DOHH2 (cell line): Measurements from ENCODE around the gene CNN2.

Source experiments
- H3F3A ChIP-seq: fragments of 200-600 bp; sonication (generic), shearing (Covaris generic); 2 replicates; pipeline ENCODE4 v1.6.0; 2016; ENCODE audit warnings: antibody characterized with exemption, mild to moderate bottlenecking; ENCODE audit not compliant: control insufficient read depth, insufficient read depth
- H3K27ac ChIP-seq: fragments of 200-600 bp; sonication (generic); 2 replicates; pipeline ENCODE4 v1.5.1; 2014; ENCODE audit warnings: low read depth, mild to moderate bottlenecking, low read length, moderate library complexity
- H3K27me3 ChIP-seq: fragments of 200-600 bp; sonication (generic); 2 replicates; pipeline ENCODE4 v1.6.1; 2014; ENCODE audit warnings: mild to moderate bottlenecking, low read length, mixed read lengths; ENCODE audit not compliant: control insufficient read depth
- H3K36me3 ChIP-seq: fragments of 200-600 bp; sonication (generic); 2 replicates; pipeline ENCODE4 v1.6.1; 2014; ENCODE audit warnings: mild to moderate bottlenecking, low read length, moderate library complexity, mixed read lengths; ENCODE audit not compliant: control insufficient read depth
- H3K4me1 ChIP-seq: fragments of 200-600 bp; sonication (generic); 2 replicates; pipeline ENCODE4 v1.6.1; 2014; ENCODE audit warnings: mild to moderate bottlenecking, low read length, mixed read lengths; ENCODE audit not compliant: control insufficient read depth
- H3K4me2 ChIP-seq: fragments of 200-600 bp; sonication (generic); 2 replicates; pipeline ENCODE4 v1.6.0; 2014; ENCODE audit warnings: mild to moderate bottlenecking, low read length, moderate library complexity
- H3K4me3 ChIP-seq: fragments of 200-600 bp; sonication (generic); 2 replicates; pipeline ENCODE4 v1.5.1; 2014; ENCODE audit warnings: mild to moderate bottlenecking, low read length, mixed read lengths
- H3K79me2 ChIP-seq: fragments of 200-600 bp; sonication (generic); 2 replicates; pipeline ENCODE4 v1.6.1; 2014; ENCODE audit warnings: mild to moderate bottlenecking, low read length, mixed read lengths; ENCODE audit not compliant: control insufficient read depth
- H3K9me2 ChIP-seq: fragments of 200-600 bp; sonication (generic); replicated peaks from 2 replicates; pipeline ENCODE4 v1.6.1; 2014; ENCODE audit warnings: mild to moderate bottlenecking, low read length, mixed read lengths; ENCODE audit not compliant: control insufficient read depth
- H3K9me3 ChIP-seq: fragments of 200-600 bp; sonication (generic); 2 replicates; pipeline ENCODE4 v1.6.1; 2014; ENCODE audit warnings: antibody characterized with exemption, low read length, mixed read lengths; ENCODE audit not compliant: control insufficient read depth, insufficient read depth
- H4K20me1 ChIP-seq: fragments of 200-600 bp; sonication (generic); 2 replicates; pipeline ENCODE4 v1.6.0; 2014; ENCODE audit warnings: low read depth, mild to moderate bottlenecking, antibody characterized with exemption, low read length, moderate library complexity; ENCODE audit not compliant: control insufficient read depth, insufficient read depth
- EZH2phosphoT487 ChIP-seq: fragments of 200-600 bp; sonication (generic); IDR thresholded peaks from 2 replicates; pipeline ENCODE4 v1.6.1; 2017; ENCODE audit warnings: borderline replicate concordance, mild to moderate bottlenecking, antibody characterized with exemption, low read length, moderate library complexity, mixed read lengths
- TF ChIP-seq, protein P1 (sequence below): fragments of 200-600 bp; sonication (generic); IDR thresholded peaks from one replicate; pipeline ENCODE4 v1.5.1; 2014; ENCODE audit warnings: antibody characterized with exemption, mild to moderate bottlenecking, low read depth, low read length; ENCODE audit not compliant: poor library complexity, severe bottlenecking

The CNN2 gene

DNA sequence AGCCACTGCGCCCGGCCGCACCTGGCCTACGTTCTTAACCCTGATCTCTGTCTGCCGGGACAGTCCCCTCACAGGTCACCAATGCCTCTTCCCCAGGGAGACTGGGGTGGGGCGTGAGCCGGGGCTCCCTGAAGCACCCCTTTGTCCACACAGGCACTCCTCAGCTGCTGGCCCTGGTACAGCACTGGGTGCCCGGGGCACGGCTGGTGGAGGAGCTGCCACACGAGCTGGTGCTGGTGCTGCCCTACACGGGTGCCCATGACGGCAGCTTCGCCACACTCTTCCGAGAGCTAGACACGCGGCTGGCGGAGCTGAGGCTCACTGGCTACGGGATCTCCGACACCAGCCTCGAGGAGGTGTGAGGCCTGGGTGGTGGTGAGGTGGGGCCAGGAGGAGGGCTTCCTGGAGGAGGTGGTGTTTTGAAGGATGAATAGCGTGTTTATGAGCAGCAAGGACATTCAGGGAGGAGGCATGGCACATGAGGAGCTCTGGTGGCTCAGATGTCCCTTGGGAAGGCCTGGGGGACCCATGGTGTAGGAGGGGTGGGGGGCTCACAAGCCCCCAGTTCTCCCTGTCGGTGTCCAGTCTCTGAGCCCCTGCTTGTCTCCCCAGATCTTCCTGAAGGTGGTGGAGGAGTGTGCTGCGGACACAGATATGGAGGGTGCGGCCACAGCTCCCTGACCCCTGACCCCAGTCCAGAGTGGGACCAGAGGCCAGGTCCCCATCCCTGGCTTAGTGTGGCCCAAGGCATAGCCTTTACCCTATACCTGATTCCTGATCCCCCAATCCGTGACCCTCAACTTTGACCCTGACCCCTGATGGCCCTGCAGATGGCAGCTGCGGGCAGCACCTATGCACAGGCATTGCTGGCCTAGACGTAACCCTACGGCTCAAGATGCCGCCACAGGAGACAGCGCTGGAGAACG is 27.0 kb downstream of the CNN2 start:
- H3K9me2 ChIP-seq, result no peaks in the 10 kb centered on the region
- peaks cover 10% of the 10 kb centered on the region; the same call in 1 of the 2 replicates for H3K4me1 ChIP-seq
- H3K4me3 ChIP-seq, result no peak overlapping the region
- peaks cover 17% of the 10 kb centered on the region for H3K36me3 ChIP-seq
- H3K79me2 ChIP-seq, result no peaks in the 10 kb centered on the region
- H3K27ac ChIP-seq, result no peak overlapping the region
- no peaks in the 10 kb centered on the region for H4K20me1 ChIP-seq
- TF ChIP-seq, protein P1, sequence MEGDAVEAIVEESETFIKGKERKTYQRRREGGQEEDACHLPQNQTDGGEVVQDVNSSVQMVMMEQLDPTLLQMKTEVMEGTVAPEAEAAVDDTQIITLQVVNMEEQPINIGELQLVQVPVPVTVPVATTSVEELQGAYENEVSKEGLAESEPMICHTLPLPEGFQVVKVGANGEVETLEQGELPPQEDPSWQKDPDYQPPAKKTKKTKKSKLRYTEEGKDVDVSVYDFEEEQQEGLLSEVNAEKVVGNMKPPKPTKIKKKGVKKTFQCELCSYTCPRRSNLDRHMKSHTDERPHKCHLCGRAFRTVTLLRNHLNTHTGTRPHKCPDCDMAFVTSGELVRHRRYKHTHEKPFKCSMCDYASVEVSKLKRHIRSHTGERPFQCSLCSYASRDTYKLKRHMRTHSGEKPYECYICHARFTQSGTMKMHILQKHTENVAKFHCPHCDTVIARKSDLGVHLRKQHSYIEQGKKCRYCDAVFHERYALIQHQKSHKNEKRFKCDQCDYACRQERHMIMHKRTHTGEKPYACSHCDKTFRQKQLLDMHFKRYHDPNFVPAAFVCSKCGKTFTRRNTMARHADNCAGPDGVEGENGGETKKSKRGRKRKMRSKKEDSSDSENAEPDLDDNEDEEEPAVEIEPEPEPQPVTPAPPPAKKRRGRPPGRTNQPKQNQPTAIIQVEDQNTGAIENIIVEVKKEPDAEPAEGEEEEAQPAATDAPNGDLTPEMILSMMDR, result no peak
- TF ChIP-seq EZH2phosphoT487, result no peak
- H3F3A ChIP-seq, result no peaks in the 10 kb centered on the region
- H3K27me3 ChIP-seq, result no peaks in the 10 kb centered on the region
- no peak overlapping the region for H3K4me2 ChIP-seq
- H3K9me3 ChIP-seq, result no peaks in the 10 kb centered on the region

DNA sequence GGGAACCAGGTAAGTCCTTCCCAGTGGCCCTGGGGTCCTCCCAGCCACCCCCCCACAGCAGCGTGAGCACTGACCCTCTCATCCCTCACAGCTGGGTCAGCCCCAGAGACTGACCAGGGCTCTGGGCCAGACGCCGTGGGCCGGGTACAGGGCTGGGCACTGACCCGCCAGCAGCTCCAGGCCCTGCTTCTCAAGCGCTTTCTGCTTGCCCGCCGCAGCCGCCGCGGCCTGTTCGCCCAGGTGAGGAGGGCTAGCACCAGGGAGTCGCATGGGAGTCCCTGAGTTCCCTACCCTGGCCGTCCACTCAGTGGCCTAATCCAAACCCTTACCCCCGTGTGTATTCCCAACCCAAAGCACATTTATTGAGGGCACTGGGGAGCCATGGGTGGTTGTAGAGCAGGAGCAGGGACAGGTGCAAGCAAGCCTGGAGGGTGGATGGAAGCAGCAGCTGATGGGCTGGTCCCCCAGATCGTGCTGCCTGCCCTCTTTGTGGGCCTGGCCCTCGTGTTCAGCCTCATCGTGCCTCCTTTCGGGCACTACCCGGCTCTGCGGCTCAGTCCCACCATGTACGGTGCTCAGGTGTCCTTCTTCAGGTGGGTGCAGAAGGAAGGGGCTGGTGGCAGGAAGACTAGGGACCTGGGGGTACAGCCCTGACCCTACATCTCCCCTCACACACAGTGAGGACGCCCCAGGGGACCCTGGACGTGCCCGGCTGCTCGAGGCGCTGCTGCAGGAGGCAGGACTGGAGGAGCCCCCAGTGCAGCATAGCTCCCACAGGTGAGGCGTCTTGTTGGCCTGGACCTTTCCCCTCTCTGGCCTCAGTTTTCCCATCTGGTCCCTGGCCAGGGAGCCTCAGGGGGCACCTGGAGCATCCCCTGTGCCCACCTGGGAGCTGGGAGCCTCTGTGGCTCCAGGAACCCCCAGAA is 28.0 kb downstream of the CNN2 start:
- TF ChIP-seq, protein P1, result no peak
- no peak for TF ChIP-seq EZH2phosphoT487
- Histone ChIP-seq H4K20me1 (no peaks in the 10 kb centered on the region), H3F3A (no peaks in the 10 kb centered on the region), H3K4me1 (peaks cover 10% of the 10 kb centered on the region; the same call in 1 of the 2 replicates), H3K79me2 (no peaks in the 10 kb centered on the region), H3K27me3 (no peaks in the 10 kb centered on the region), H3K9me3 (no peaks in the 10 kb centered on the region), H3K27ac (no peak overlapping the region), H3K9me2 (no peaks in the 10 kb centered on the region), H3K4me2 (no peak overlapping the region), H3K36me3 (peaks cover 17% of the 10 kb centered on the region), H3K4me3 (no peak overlapping the region)

DNA sequence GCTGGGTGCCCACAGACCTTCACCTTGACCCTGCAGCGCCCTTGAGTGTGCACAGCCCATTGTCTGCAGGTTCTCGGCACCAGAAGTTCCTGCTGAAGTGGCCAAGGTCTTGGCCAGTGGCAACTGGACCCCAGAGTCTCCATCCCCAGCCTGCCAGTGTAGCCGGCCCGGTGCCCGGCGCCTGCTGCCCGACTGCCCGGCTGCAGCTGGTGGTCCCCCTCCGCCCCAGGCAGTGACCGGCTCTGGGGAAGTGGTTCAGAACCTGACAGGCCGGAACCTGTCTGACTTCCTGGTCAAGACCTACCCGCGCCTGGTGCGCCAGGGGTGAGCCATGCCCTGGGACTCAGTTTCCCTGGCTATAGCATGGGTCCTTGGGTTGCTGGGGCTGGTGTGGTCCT is 28.6 kb downstream of the CNN2 start:
- Histone ChIP-seq H3K27ac (no peak overlapping the region), H3K79me2 (no peaks in the 10 kb centered on the region), H3K4me3 (no peak overlapping the region), H3K9me3 (no peaks in the 10 kb centered on the region), H3K4me1 (peaks cover 10% of the 10 kb centered on the region; the same call in 1 of the 2 replicates), H3F3A (no peaks in the 10 kb centered on the region), H3K9me2 (no peaks in the 10 kb centered on the region), H3K27me3 (no peaks in the 10 kb centered on the region), H3K36me3 (peaks cover 17% of the 10 kb centered on the region), H4K20me1 (no peaks in the 10 kb centered on the region), H3K4me2 (no peak overlapping the region)
- TF ChIP-seq EZH2phosphoT487, result no peak
- TF ChIP-seq, protein P1, result no peak
